SU-DHL-6 (cell line): ENCODE data around the gene ZNF302.

ENCODE experiments used
- CTCF ChIP-seq: fragments of 200-600 bp; sonication (generic); IDR thresholded peaks from one replicate; pipeline ENCODE4 v1.5.1; 2017; ENCODE audit warnings: antibody characterized with exemption, mild to moderate bottlenecking, low read length, moderate library complexity; ENCODE audit not compliant: insufficient read depth, poor library complexity, severe bottlenecking
- EZH2phosphoT487 ChIP-seq: fragments of 200-600 bp; sonication (generic), shearing (Covaris generic); conservative IDR thresholded peaks from 2 replicates; pipeline ENCODE4 v1.6.1; 2018; ENCODE audit warnings: mild to moderate bottlenecking, antibody characterized with exemption, low read length, moderate library complexity, mixed read lengths

GRCh38 chr19:34633802-34634201 lies 43.7 kb upstream of the ZNF302 start:
- TF ChIP-seq CTCF (no peak), EZH2phosphoT487 (no peak)
